Stimulated activated CD8-positive, alpha-beta memory T cell treated with anti-CD3 and anti-CD28 coated beads, Interleukin-12 subunit alpha, Interleukin-12 subunit beta, amount 100 ng/mL, for 4 hours (primary cell): ENCODE data around the gene GNB5.

Experiments used
- DNase-seq: peaks from one replicate; pipeline ENCODE4 v3.0.0-alpha.2; 2020; ENCODE audit warnings: low read depth

The GNB5 gene

DNA sequence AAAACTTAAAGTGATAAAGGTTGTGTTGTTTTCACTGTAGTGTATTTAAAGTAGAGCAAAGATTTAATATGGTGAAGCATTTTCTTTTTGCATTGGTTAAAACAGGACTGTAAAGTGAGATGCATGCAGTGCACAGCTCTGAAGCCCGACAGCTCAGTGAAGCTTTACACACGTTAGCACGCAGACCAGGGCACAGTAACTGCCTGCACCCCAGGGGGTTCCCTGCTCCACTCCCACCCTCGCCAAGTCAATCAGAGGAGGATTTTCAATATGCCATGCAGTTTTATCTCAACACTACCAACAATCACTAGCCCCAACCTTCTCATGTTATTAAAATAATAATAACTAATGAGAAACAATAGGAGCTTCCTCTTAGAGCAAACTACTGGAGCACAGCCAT lies 50.5 kb downstream of the GNB5 start:
- no peak for DNase-seq

DNA sequence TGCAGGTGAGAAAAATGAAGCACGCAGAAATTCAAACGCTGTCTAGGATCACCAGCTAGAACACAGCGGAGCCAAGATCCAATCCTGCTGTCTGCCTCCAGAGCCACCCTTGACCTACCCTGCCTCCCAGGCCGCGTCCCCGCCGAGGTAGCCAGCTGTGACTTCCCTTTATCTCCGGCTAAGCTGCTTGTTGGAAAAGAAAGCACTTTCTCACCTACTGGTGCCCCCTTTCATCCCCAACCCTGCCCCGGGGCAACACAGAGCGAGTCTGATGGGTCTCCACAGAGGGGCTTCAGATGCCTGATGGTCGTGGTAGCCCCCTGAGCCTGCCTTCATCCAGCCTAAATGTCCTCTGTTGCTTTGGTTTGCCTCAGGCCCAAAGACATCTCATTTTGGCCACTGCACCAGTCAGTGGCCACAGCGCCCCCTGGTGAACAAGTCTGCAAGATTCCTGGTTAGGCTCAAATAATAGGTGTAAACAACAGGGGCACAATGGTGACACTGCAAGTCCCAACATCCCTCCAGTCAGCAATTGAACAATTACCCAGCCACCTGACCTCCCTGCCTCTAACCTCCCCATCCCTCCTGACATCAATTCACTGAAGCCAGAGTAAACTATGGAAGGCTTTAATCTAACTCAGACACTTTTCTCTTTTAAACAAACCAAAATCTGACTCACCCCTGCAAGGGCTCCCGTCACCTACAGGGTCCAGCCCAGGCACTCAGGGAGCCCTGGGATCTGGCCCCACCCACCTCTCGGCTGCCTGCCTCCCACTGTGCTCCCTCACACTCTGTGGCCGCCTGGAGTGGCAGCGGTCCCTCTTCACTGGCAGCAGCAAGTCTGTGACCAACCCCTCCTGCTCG lies 51.4 kb downstream of the GNB5 start:
- peak; percentile 8 for DNase-seq

DNA sequence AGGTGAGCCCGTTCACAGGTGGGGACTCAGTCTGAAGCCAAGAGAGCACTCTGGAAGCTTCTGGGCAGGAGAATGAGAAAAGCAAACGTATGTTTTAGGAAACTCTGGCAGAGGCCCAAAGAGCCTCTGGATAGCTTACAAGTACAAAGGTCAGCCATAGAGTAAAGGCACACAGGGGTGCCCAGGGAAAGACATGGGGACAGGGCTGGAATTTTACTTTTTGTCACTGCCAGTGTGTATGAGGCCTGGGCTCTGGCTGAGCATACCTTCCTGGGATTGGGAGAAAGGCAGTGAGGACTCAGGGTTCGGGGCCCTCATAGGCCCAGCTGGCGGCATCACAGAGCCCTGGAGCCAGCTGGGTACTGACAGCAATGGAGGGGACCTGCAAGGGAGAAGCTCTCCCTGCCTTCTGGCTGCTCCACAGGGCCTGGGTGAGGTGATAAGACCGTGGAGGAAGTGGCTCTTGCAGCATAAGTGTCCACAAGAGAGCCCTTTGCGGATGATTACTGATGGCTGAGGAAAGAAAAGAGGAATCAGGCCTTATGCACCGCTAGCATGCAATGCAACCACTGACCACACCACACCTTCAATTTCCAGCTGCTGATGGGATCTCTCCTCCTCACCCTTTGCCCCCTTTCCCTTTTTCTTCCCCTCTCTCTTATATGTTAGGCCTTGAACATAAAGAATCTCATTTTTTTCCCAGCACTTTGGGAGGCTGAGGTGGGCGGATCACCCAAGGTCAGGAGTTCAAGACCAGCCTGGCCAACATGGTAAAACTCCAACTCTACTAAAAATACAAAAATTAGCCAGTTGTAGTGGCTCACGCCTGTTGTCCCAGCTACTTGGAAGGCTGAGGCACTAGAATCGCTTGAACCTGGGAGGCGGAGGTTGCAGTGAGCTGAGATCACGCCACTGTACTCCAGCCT lies 53.5 kb downstream of the GNB5 start:
- no peak for DNase-seq

DNA sequence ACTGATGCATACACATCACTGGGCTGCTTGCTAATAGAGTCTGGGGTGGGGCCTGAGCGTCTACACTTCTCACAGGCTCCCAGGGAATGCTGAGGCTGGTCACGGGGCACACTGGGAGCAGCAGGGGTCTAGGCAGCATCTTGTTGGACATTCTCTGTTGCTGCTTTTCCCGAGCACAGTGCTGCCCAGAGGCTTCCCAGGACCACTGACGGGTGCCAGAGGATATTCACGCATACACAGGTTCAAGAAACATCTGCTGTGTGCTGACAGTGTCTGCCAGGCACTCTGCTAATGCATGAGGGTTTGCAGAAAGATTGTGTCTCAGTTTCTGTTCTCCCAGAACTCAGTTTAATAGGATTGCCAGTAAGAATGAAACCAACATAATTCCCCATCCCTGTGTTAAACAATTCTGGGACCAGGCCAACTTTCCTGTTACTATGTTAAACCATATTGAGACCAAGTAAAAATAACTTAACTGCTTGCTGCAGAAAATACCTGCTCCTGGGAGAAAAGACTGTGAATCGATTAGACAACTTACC lies 54.7 kb downstream of the GNB5 start:
- DNase-seq, result no peak

DNA sequence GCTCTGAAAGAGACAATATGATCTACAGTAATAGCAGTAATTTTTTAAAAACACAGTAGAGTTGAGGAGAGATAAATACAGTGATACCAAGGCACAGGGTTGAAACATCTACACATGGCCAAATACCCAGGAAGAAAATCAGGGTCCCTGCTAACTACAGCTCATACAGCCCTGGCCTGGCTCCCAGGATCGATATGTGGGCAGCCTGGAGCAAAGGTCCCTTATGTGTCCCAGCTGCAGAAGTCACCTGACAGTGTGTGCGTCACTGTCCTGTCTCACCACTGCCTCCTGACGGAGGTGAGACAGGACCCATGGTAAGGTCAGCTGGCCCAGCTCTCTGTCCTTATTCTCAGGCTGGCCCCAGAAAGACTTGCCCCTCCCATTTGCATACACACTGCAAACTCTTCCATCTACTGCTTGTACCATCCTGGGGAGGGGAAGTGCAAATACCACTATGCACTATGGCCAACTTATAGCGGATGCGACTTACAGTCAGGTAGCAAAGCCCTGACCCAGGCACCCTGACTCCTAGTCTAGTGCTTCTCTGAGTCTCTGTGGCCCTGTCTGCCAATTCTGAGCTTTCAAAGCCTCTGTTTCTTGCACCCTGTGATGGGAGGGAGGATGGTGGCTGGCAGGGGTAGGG lies 56.6 kb downstream of the GNB5 start:
- DNase-seq, result no peak

DNA sequence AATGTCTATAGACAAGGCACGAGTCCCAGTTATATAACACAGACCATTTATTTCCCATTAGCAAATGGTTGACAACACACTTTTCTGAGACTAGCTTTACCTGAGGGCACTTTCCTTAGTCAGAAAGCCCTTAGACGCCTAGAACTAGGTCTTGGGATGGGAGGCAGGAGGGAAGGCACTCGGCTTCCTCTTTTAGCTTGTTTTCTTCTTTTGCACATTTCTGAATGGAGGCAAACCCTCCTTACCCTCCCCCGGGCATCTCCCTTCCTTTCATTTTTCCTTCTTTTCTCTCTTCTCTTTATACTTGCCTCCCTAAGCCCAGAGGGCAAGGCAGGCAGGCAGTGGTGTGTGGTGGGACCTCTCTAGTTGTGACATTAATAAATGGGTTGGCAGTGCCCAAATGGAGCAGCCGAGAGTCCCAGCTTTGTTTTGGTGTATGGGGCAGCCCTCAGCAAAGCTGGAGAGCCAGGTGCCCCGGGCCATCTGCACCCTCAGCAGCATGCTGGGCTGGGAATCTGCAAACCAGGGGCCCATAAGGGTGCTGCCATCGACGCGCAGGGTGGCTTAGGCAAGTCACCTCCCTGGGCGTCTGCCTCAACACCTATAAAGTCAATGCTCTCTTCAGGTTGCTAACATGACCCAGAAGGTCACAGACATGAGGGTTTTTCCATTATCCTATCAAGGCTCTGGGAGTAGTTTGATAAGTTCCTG lies 57.5 kb downstream of the GNB5 start:
- DNase-seq, result no peak

DNA sequence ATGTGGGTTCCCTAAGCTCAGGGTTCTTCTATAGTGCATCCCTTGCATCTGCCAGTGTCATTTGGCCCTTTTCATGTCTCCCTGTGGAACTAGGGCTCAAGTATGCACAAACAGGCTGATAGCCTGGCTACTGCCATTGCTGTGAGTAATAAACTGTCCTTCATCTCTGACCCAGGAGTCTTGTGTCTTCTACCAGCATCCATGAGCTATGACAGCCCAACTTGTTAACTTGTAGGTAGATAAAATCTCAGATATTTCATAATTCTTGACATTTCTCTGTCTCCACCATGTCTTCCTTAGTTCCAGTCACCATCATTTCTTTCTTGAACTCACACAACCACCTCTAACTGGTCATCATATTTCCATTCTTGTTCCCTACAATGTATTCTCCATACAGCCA lies 59.1 kb downstream of the GNB5 start:
- DNase-seq, result no peak

DNA sequence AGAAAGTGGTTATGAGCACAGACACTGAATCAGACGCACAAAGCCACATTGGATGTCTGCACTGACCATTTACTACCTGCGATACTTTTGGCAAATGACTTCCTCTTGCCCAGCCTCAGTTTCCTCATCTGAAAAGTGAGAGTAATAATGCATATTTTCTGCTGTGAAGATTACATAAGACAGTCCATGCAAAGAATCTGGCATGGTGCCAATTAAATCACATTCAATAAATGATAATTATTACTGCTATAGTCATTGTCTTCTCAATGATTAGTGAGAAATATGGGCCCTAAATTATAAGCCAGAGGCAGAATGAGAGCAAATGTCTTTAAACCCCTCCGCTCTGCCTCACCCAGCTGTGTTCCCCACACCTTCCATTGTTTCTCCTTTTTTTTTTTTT lies 62.6 kb downstream of the GNB5 start:
- DNase-seq, result no peak

DNA sequence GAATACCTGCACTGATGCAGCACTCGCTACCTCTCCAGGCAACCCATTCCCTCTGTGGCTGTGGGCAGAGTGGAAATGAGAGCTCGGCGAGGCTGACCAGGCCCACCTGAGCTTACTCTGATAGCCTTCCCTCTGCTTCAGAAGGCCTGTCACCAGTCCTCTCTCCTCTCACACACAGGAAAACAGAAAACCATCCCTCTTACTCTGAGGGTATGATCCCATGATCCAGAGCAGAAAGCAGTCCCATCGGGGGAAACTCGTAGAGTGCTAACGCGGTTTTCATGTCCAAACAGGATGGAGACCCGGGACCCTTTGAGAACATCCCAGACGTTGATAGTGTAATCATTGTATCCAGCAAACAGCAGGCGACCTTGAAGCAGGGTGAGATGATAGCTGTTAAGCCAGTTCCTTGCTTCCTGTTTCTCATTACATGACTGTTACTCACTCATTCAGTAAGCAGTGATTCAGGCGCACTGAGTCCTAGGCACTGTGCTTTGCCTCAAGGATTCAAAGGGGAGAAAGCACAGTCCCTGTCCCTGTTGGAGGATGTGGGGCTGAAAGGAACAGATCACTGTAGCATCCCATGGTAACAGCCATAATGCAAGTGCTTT lies 66.8 kb downstream of the GNB5 start:
- DNase-seq, result no peak

DNA sequence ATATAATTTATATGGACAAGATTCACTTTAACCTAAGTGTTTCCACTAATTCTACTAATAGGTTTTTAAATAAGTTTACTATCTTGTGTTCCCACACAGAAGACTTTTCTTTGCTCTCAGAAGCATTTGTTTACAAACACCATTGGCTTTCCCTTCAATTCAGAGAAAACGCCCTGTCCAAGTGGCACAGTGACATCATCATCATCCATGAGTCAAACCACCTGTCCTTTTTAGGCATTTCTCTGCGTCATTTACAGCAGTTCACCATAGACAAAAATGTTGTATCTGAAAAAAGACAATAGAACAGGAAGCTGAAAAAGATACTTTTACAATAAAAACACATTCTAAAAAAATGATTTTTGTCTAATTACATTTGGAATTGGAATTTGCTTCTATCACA lies 69.3 kb downstream of the GNB5 start:
- no peak for DNase-seq

DNA sequence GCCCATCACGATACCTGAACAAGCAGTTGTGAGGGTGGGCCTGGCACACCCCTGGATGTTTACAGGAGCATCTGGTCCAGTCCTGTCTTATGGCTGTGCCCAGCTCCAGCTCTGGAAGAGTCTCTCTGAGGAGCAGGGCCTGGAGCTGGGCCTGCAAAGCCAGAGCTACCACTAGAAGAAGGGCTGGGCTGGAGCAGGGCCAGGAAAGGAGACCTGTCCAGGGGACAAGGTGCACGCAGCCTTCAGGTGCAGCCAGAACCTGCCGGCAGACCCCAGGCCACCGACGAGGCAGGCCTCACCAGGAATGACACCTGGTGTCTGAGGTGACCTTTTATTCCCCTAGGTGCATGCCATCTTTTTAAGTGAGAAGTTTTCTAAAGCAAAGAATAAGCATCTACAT lies 70.2 kb downstream of the GNB5 start:
- no peak for DNase-seq

DNA sequence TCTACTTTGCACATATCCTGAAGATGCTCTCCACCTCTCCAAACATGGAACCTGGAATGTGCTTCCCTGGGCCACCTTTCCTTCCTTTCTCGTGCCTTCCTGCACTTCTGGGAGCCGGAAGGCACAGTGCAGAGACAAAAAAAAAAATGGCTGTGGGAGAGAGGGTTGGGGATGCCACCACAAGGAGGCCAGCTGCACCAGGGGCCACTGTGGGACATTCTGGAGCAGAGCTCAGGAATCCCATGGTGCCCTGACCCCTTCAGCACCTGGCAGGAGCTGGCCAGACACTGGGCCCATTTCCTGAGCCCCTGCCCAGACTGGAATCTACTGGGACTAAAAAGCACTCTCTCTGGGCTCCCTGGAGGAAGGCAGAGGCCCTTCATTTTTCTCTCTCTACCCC lies 70.7 kb downstream of the GNB5 start:
- DNase-seq, result no peak

DNA sequence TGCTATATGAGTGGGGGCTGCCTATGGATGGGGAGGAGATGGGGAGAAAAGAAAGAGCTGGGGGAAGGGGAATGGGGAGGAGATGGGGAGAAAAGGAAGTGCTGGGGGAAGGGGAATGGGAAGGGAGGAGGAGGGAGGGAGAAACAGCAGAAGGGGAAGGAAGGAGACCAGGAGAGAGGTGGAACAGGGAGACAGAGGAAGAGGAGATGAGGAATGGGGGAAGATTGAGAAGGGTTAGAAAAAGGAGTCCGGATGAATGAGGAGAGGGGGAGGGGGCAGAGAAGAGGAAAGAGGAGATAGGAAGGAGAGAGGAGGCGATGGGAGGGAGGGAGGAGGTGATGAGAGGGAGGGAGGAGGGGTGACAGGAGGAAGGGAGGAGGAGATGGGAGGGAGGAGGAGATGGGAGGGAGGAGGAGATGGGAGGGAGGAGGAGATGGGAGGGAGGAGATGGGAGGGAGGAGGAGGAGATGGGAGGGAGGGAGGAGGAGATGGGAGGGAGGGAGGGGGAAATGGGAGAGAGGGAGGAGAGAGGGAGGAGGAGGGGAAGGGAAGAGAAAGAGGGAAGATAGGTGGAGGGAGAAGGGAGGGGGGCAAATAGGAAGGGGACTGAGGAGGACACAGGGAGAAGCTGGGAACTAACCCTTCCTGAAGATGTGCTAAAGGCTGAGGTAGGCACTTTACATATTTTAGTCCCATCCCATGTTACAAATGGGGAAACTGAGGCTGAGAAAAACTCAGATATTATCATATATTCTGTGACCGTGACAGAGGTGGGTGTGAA lies 72.0 kb downstream of the GNB5 start:
- no peak for DNase-seq

DNA sequence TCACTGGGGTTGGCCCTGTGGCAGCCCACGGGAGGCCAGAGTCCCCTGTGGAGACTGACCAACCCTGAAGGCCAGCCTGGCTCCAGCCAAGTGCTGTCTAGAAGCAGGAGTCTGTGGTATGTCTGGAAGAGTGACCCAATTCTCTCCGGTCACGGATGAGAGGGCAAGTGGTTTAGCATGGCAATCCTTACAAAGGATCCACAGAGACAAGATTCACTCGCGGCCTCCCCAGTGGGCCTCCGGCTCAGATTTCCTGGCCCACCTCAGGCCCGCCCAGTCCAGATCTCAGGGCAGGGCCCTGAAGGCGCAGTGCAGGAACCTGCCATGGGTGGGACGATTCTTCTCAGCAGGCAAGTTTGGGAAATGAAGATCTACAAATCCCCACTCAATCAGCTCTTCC lies 73.6 kb downstream of the GNB5 start:
- DNase-seq, result no peak

DNA sequence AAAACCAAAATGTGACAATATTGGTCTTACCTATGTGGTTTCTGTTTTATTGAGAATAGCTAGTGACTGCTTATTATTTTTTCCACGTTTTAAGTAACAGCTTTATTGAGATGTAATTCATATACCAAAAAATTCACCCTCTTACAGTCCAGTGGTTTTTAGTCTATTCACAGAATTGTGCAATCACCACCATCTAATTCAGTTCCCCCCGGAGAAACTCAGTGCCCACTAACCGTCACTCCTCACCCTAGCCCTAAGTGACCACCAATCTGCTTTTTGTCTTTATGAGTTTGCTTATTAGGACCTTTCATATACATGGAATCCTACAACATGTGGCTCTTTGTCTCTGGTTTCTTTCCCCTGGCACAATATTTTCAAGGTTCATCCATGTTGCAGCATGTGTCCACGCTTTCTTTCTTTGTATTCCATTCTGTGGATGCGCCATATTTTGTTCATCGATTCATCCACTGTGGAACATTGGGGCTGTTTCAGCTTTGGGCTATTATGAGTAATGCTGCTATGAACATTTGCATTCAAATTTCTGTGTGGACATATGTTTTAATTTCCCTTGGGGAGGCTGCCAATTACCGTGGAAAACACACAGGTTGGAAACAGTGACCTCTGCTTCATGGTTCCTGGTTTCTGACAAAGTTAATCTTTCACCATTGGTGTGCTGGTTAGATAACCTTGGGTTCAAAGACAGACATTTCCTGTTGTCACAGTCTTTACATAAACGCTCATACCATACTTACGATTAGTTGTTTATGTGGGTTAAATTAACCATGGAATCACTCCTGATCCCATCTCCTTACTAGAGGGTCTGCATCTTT lies 75.4 kb downstream of the GNB5 start:
- DNase-seq, result no peak

DNA sequence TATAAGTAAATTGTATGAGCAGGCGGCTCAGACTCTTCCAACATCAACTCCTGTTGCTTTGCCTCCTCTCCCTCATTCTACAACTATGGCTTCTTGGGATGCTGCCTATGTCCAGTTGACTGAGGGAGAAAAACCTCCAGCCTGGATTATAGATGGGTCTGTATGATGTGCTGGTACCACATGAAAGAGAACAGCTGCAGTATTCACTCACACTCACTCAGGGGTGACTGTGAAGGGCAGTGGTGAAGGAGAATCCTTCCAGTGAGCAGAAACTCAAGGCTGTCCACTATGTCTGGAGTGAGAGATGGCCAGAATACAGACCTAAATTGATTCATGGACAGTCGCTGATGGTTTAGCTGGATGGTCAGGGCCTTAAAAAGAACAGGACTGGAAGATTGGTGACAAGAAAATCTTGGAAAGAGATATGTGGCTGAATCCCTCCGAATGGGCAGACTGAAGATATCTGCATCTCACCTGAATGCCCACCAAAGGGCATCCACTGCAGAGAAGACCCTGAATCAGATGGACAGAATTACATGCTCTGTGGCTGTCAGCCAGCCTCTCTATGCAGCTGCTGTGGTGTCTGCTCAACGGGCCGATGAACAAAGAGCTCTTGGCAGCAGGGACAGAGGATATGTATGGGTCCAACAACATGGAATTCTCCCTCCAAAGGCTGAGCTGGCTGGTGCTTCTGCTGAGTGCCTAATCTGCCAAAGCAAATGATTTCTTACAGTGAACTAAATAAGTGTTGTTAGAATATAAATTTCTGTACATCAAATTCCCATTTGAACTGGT lies 76.7 kb downstream of the GNB5 start:
- DNase-seq, result no peak

DNA sequence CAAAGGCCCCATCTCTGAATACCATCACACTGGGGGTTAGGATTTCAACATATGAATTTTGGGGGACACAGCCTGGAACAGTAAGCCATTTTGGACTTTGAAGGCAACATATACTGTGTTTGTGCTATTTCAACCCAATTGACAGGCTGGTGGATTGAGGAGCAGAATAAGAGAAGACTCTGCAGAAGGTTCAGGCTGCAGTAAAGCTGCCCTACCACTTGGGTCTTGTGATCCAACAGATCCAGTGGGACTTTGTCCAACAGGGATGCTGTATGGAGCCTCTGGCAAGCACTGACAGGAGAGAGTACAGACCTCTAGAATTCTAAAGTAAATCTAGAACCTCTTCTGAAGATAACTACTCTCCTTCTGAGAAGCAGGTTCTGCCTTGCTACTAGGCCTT lies 77.5 kb downstream of the GNB5 start:
- DNase-seq, result no peak

DNA sequence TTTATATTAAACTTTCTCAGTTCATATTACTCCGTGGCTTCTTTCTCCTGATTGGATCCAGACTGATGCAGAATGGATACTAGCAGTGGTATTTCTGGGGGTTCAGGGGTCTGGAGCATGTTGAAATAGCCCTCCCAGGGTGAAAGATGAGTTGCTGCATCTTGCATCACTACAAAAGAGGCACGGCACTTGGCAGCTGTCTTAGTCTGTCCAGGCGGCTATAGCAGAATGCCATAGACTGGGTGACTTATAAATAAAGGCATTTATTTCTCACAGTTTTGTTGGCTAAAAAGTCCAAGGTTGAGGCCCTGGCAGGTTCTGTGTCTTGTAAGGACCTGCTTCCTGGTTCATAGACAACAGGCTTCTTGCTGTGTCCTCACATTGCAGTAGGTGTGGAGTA lies 78.0 kb downstream of the GNB5 start:
- no peak for DNase-seq
